ENCODE measurements around the gene PGR. TPM values are rescaled to one million over a fixed set of nuclear protein-coding genes. Genes with fewer than 3 reads are reported as not detected.

Gene PGR
- total RNA-seq, 4 donors from 2014 or later = 1.9 to 7.0 (median 4.2) TPM

DNA sequence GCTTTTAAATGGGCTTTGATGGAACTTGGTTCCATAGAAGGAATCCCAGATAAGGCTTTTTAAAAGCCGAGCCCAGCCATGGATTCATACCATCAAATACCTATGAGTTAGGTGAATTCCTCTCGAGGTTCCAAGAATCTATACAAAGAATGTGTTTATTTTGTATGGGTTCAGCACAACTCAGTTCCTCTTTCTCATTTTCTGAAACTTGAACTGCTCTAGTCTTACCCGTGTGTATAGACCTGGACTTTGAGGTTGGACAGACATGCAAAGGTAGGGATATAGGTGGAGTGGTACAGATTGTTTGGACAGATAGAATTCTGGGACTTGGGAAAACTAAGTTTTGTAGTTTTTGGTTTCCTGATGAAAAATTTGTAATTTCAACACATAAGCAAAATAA lies 97.9 kb downstream of the PGR start:
- TF ChIP-seq, protein P1, sequence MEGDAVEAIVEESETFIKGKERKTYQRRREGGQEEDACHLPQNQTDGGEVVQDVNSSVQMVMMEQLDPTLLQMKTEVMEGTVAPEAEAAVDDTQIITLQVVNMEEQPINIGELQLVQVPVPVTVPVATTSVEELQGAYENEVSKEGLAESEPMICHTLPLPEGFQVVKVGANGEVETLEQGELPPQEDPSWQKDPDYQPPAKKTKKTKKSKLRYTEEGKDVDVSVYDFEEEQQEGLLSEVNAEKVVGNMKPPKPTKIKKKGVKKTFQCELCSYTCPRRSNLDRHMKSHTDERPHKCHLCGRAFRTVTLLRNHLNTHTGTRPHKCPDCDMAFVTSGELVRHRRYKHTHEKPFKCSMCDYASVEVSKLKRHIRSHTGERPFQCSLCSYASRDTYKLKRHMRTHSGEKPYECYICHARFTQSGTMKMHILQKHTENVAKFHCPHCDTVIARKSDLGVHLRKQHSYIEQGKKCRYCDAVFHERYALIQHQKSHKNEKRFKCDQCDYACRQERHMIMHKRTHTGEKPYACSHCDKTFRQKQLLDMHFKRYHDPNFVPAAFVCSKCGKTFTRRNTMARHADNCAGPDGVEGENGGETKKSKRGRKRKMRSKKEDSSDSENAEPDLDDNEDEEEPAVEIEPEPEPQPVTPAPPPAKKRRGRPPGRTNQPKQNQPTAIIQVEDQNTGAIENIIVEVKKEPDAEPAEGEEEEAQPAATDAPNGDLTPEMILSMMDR (IDR thresholded peaks at IDR 0.05; ENCODE audit: low read depth) = no peak

GRCh38 chr11:101030692-101031091 lies 98.9 kb downstream of the PGR start:
- TF ChIP-seq, protein P1 (IDR thresholded peaks at IDR 0.05; ENCODE audit: low read depth) = no peak

DNA sequence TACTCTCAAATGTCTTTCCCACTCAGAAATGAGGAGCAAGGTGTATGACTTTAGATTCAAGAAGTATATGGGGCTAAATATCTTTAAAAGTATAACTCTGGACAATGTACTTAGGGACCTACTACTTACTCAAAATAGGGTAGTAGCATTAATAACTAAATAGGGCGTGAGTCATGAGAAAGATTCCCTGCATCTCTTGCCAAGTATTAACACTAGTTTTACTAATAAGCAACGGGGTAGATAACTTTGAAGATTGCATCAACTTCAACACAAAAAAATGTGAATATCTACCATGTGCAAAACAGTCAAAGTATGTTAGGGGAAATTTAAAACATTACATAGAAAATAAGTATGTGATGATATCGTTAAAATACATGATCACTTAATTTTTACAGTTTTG lies 99.6 kb downstream of the PGR start:
- TF ChIP-seq, protein P1 (IDR thresholded peaks at IDR 0.05; ENCODE audit: low read depth) = no peak

- TF ChIP-seq, protein P1 (IDR thresholded peaks at IDR 0.05; ENCODE audit: low read depth) = no peak
Observed at GRCh38 chr11:101028644-101029043, 101.0 kb downstream of the PGR start.

GRCh38 chr11:101022256-101022655 lies 107.4 kb downstream of the PGR start:
- TF ChIP-seq, protein P1 (IDR thresholded peaks at IDR 0.05; ENCODE audit: low read depth) = no peak

DNA sequence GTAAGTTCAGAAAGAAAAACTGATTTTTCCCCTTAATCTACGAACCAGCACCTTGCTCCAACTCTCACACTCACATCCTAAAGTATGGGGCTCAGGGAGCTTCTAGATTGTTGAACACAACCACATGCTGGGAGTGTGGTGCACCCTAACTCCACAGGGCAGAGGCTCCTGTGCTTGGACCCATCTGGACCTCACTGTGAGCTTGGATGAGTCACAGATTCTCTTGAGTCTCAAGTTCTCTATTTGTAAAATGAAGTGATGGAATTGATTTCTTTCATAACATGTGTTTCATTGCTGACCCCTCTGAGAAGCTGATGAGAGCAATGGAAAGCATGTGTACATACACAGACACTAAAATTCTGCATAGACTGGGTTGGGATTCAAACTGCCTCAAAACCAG lies 109.7 kb downstream of the PGR start:
- TF ChIP-seq, protein P1 (IDR thresholded peaks at IDR 0.05; ENCODE audit: low read depth) = no peak

DNA sequence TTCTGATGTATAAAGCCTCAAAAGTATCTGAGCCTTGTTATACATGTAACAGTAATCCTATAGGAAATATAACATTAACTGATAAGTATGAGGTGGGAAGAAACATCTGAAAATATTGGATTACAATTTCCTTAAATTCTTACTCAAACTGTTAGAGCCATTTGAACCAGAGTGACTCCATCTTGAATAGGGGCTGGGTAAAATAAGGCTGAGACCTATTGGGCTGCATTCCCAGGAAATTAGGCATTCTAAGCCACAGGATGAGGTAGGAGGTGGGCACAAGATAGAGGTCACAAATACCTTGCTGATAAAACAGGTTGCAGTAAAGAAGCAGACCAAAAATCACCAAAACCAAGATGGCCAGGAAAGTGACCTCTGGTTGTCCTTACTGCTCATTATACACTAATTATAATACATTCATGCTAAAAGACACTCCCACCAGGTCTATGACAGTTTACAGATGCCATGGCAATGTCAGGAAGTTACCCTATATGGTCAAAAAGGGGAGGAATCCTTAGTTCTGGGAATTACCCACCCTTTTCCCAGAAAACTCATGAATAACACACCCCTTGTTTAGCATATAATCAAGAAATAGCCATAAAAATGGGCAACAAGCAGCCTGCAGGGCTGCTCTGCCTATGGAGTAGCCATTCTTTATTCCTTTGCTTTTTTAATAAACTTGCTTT lies 114.9 kb downstream of the PGR start:
- TF ChIP-seq, protein P1 (IDR thresholded peaks at IDR 0.05; ENCODE audit: low read depth) = no peak

Measured in subcutaneous adipose tissue (tissue), 4 donors.